ENCODE data around the gene RIN3. TPM values are rescaled to one million over a fixed set of nuclear protein-coding genes. Genes with fewer than 3 reads are reported as not detected.

The RIN3 gene
- total RNA-seq, 1 donor from 2014 or later: 28.0 TPM

DNA sequence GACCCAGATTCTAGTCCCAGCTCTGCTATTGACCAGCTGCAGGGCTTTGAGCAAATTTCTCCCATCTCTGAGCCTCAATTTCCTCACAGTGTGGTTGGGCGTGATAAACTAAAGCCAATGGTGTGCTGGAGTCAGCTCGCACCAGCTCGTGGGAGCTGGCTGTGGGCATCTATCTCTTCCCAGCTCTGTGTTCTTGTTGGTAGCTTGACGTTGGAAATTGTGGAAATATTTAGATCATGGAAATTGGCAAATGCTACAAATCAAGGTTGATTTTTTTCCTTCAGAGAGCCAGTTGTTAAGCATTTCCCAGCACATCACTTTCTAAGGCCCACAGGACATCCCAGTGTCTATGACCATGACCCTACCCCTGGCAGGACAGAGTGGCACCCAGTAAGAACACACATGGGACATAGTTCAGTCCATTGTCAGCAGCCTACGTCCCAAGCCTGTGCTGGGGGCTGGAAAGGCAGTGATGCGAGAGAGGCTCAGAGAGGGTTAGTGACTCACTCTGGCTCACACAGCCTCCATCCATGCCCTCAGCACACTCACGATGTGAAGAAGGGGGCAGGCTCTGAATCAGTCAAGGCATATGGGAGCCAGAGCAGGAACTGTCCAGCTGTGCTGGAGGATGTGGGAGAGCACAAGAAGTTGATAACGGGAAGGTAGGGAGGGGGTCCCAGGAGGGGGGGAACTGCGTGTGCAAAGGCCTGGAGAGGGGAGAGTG lies 157.2 kb downstream of the RIN3 start:
- FAIRE-seq: no peak
- no peaks in the 10 kb centered on the region for H3K79me2 ChIP-seq (ENCODE audit: insufficient read depth, low read length)
- H3K27me3 Mint-ChIP-seq (ENCODE audit: low read depth, unreplicated experiment): no peaks in the 10 kb centered on the region
- H3K36me3 Mint-ChIP-seq (ENCODE audit: low read depth, unreplicated experiment): peaks cover 24% of the 10 kb centered on the region
- H3K4me1 Mint-ChIP-seq (ENCODE audit: low read depth, unreplicated experiment): no peaks in the 10 kb centered on the region
- H3K9ac ChIP-seq (ENCODE audit: low read length): no peak overlapping the region
- no peak overlapping the region for H3K27ac ChIP-seq (ENCODE audit: low read depth, low read length)
- no peaks in the 10 kb centered on the region for H3K27me3 ChIP-seq (ENCODE audit: insufficient read depth, low read length)
- H4K20me1 ChIP-seq (ENCODE audit: insufficient read depth, low read length): no peaks in the 10 kb centered on the region
- peak overlapping the region; percentile 77 for H3K27ac Mint-ChIP-seq (ENCODE audit: unreplicated experiment)
- DNase-seq (ENCODE audit: low read depth): no peak
- H3K4me3 Mint-ChIP-seq (ENCODE audit: unreplicated experiment): no peak overlapping the region
- peaks cover 11% of the 10 kb centered on the region for H3K4me1 ChIP-seq (ENCODE audit: insufficient read depth, low read length)
- H3K4me3 ChIP-seq (ENCODE audit: insufficient read depth, low read depth, low read length): no peak overlapping the region
- H3K9me3 Mint-ChIP-seq (ENCODE audit: unreplicated experiment): peaks cover 3% of the 10 kb centered on the region
- TF ChIP-seq, protein P1, sequence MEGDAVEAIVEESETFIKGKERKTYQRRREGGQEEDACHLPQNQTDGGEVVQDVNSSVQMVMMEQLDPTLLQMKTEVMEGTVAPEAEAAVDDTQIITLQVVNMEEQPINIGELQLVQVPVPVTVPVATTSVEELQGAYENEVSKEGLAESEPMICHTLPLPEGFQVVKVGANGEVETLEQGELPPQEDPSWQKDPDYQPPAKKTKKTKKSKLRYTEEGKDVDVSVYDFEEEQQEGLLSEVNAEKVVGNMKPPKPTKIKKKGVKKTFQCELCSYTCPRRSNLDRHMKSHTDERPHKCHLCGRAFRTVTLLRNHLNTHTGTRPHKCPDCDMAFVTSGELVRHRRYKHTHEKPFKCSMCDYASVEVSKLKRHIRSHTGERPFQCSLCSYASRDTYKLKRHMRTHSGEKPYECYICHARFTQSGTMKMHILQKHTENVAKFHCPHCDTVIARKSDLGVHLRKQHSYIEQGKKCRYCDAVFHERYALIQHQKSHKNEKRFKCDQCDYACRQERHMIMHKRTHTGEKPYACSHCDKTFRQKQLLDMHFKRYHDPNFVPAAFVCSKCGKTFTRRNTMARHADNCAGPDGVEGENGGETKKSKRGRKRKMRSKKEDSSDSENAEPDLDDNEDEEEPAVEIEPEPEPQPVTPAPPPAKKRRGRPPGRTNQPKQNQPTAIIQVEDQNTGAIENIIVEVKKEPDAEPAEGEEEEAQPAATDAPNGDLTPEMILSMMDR (IDR thresholded peaks at IDR 0.05; ENCODE audit: insufficient read depth, low read depth, low read length): no peak
- H2AFZ ChIP-seq (ENCODE audit: low read depth, low read length): no peak overlapping the region
- no peak overlapping the region for H3K4me2 ChIP-seq (ENCODE audit: low read length)
- no peaks in the 10 kb centered on the region for H3K9me3 ChIP-seq (ENCODE audit: insufficient read depth, low read depth, low read length)
- H3K36me3 ChIP-seq (ENCODE audit: insufficient read depth, low read length): no peaks in the 10 kb centered on the region

DNA sequence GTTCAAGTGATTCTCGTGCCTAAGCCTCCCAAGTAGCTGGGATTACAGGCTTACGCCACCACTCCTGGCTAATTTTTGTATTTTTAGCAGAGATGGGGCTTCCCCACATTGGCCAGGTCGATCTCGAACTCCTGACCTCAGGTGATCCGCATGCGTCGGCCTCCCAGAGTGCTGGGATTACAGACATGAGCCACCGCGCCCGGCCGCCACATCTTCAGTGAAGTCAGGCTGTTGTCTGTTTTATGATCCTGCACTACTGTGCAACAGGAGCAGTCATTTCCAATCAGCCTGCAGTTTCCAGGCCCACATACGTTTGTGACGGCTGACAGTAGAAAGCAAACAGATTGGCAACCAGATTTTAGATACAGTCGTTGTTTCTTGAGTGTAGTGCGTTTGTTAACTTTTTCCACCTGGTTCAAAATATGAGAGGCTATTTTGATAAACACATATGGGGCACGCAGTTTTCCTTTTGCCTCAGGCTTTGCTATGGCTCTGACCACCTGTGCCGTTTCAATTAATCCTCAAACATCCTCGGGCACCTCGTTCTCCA lies 160.1 kb downstream of the RIN3 start:
- H3K4me3 ChIP-seq (ENCODE audit: insufficient read depth, low read depth, low read length): no peak overlapping the region
- H3K79me2 ChIP-seq (ENCODE audit: insufficient read depth, low read length): no peaks in the 10 kb centered on the region
- no peaks in the 10 kb centered on the region for H4K20me1 ChIP-seq (ENCODE audit: insufficient read depth, low read length)
- no peak overlapping the region for H2AFZ ChIP-seq (ENCODE audit: low read depth, low read length)
- H3K4me1 Mint-ChIP-seq (ENCODE audit: low read depth, unreplicated experiment): peaks cover 2% of the 10 kb centered on the region
- no peaks in the 10 kb centered on the region for H3K27me3 ChIP-seq (ENCODE audit: insufficient read depth, low read length)
- no peak overlapping the region for H3K4me3 Mint-ChIP-seq (ENCODE audit: unreplicated experiment)
- H3K4me2 ChIP-seq (ENCODE audit: low read length): no peak overlapping the region
- peaks cover 17% of the 10 kb centered on the region for H3K4me1 ChIP-seq (ENCODE audit: insufficient read depth, low read length)
- H3K36me3 ChIP-seq (ENCODE audit: insufficient read depth, low read length): no peaks in the 10 kb centered on the region
- H3K9me3 Mint-ChIP-seq (ENCODE audit: unreplicated experiment): peaks cover 3% of the 10 kb centered on the region
- H3K9ac ChIP-seq (ENCODE audit: low read length): no peak overlapping the region
- TF ChIP-seq, protein P1 (IDR thresholded peaks at IDR 0.05; ENCODE audit: insufficient read depth, low read depth, low read length): no peak
- no peak for TF ChIP-seq EZH2 (IDR thresholded peaks at IDR 0.05; ENCODE audit: insufficient read depth, low read length)
- no peaks in the 10 kb centered on the region for H3K27me3 Mint-ChIP-seq (ENCODE audit: low read depth, unreplicated experiment)
- no peaks in the 10 kb centered on the region for H3K9me3 ChIP-seq (ENCODE audit: insufficient read depth, low read depth, low read length)
- H3K36me3 Mint-ChIP-seq (ENCODE audit: low read depth, unreplicated experiment): peaks cover 26% of the 10 kb centered on the region
- FAIRE-seq (no peak), DNase-seq (ENCODE audit: low read depth) (no peak)
- H3K27ac ChIP-seq (ENCODE audit: low read depth, low read length): no peak overlapping the region
- H3K27ac Mint-ChIP-seq (ENCODE audit: unreplicated experiment): no peak overlapping the region

DNA sequence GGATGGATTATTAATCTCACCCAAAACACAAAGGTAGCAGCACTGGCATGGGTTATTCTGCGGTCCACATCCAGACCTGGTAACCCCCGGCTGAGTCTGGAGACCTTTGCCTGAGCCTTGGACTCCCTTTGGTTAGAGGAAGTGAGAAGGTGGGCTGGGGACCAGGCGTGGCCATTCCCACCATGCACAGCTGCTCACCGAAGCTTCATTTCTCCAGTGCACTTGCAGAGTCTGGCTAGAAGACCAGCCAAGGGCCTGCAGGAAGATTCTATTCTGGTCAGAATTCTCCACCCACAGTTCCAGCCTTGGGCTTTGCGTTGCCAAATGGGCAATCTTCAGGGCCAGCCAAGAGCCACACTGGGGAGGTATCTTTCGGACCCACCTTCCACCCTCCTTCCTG lies 161.8 kb downstream of the RIN3 start:
- Histone ChIP-seq H3K27me3 (ENCODE audit: insufficient read depth, low read length) (no peaks in the 10 kb centered on the region), H3K27ac (ENCODE audit: low read depth, low read length) (no peak overlapping the region), H3K79me2 (ENCODE audit: insufficient read depth, low read length) (no peaks in the 10 kb centered on the region), H3K4me2 (ENCODE audit: low read length) (no peak overlapping the region), H3K4me1 (ENCODE audit: insufficient read depth, low read length) (peaks cover 13% of the 10 kb centered on the region), H2AFZ (ENCODE audit: low read depth, low read length) (no peak overlapping the region), H3K9ac (ENCODE audit: low read length) (no peak overlapping the region), H3K4me3 (ENCODE audit: insufficient read depth, low read depth, low read length) (no peak overlapping the region), H4K20me1 (ENCODE audit: insufficient read depth, low read length) (no peaks in the 10 kb centered on the region), H3K36me3 (ENCODE audit: insufficient read depth, low read length) (no peaks in the 10 kb centered on the region), H3K9me3 (ENCODE audit: insufficient read depth, low read depth, low read length) (no peaks in the 10 kb centered on the region)
- no peak for DNase-seq (ENCODE audit: low read depth)
- H3K9me3 Mint-ChIP-seq (ENCODE audit: unreplicated experiment): no peaks in the 10 kb centered on the region
- H3K4me3 Mint-ChIP-seq (ENCODE audit: unreplicated experiment): no peak overlapping the region
- no peak overlapping the region for H3K27ac Mint-ChIP-seq (ENCODE audit: unreplicated experiment)
- peaks cover 2% of the 10 kb centered on the region for H3K4me1 Mint-ChIP-seq (ENCODE audit: low read depth, unreplicated experiment)
- peaks cover 24% of the 10 kb centered on the region for H3K36me3 Mint-ChIP-seq (ENCODE audit: low read depth, unreplicated experiment)
- FAIRE-seq: no peak
- no peak for TF ChIP-seq EZH2 (IDR thresholded peaks at IDR 0.05; ENCODE audit: insufficient read depth, low read length)
- H3K27me3 Mint-ChIP-seq (ENCODE audit: low read depth, unreplicated experiment): no peaks in the 10 kb centered on the region

Measured in astrocyte (in vitro differentiated cells and primary cell).